Measurements from ENCODE around the gene AEBP1.

Gene AEBP1

GRCh38 chr7:44110719-44111635 is 6.8 kb downstream of the AEBP1 start:
- ATAC-seq (ENCODE audit: low read depth) (no peak), DNase-seq (ENCODE audit: low spot score in 2 of 2) (no peak)
- peaks cover 4% of the 10 kb centered on the region for H3K36me3 Mint-ChIP-seq
- no peaks in the 10 kb centered on the region for H3K9me3 Mint-ChIP-seq
- no peak overlapping the region for H3K27ac Mint-ChIP-seq
- H3K4me3 Mint-ChIP-seq: no peak overlapping the region
- H3K4me1 Mint-ChIP-seq: peaks cover 5% of the 10 kb centered on the region
- H3K27me3 Mint-ChIP-seq: peaks cover 6% of the 10 kb centered on the region

- H3K9me3 Mint-ChIP-seq: no peaks in the 10 kb centered on the region
- no peak for DNase-seq (ENCODE audit: low spot score in 2 of 2)
- H3K4me3 Mint-ChIP-seq: no peak overlapping the region
- H3K27me3 Mint-ChIP-seq: peaks cover 6% of the 10 kb centered on the region
- no peak overlapping the region for H3K27ac Mint-ChIP-seq
- ATAC-seq (ENCODE audit: low read depth): no peak
- H3K36me3 Mint-ChIP-seq: peaks cover 4% of the 10 kb centered on the region
- H3K4me1 Mint-ChIP-seq: peaks cover 5% of the 10 kb centered on the region
Measured at GRCh38 chr7:44111761-44112160, 7.6 kb downstream of the AEBP1 start.

- H3K4me1 Mint-ChIP-seq: peaks cover 6% of the 10 kb centered on the region
- ATAC-seq (ENCODE audit: low read depth) (no peak), DNase-seq (ENCODE audit: low spot score in 2 of 2) (no peak)
- no peaks in the 10 kb centered on the region for H3K9me3 Mint-ChIP-seq
- no peak overlapping the region for H3K4me3 Mint-ChIP-seq
- H3K27ac Mint-ChIP-seq: no peak overlapping the region
- H3K27me3 Mint-ChIP-seq: peaks cover 6% of the 10 kb centered on the region
- H3K36me3 Mint-ChIP-seq: peaks cover 4% of the 10 kb centered on the region
Measured at GRCh38 chr7:44112231-44112996, 8.3 kb downstream of the AEBP1 start.

- H3K9me3 Mint-ChIP-seq: no peaks in the 10 kb centered on the region
- H3K27ac Mint-ChIP-seq: no peak overlapping the region
- H3K27me3 Mint-ChIP-seq: peaks cover 4% of the 10 kb centered on the region
- ATAC-seq (ENCODE audit: low read depth) (no peak), DNase-seq (ENCODE audit: low spot score in 2 of 2) (no peak)
- H3K36me3 Mint-ChIP-seq: peaks cover 6% of the 10 kb centered on the region
- H3K4me1 Mint-ChIP-seq: peaks cover 5% of the 10 kb centered on the region
- no peak overlapping the region for H3K4me3 Mint-ChIP-seq
Measured at GRCh38 chr7:44112997-44113763, 9.0 kb downstream of the AEBP1 start.

- peaks cover 2% of the 10 kb centered on the region for H3K4me1 Mint-ChIP-seq
- H3K36me3 Mint-ChIP-seq: peaks cover 8% of the 10 kb centered on the region
- ATAC-seq (ENCODE audit: low read depth) (no peak), DNase-seq (ENCODE audit: low spot score in 2 of 2) (no peak)
- no peak overlapping the region for H3K27ac Mint-ChIP-seq
- H3K27me3 Mint-ChIP-seq: no peaks in the 10 kb centered on the region
- no peak overlapping the region for H3K4me3 Mint-ChIP-seq
- H3K9me3 Mint-ChIP-seq: no peaks in the 10 kb centered on the region
Measured at GRCh38 chr7:44113764-44114354, 9.7 kb downstream of the AEBP1 start.

GRCh38 chr7:44114586-44115310 is 10.6 kb downstream of the AEBP1 start:
- Mint-ChIP-seq H3K4me1 (peaks cover 4% of the 10 kb centered on the region), H3K36me3 (peaks cover 9% of the 10 kb centered on the region), H3K4me3 (no peak overlapping the region), H3K27me3 (no peaks in the 10 kb centered on the region), H3K27ac (no peak overlapping the region), H3K9me3 (no peaks in the 10 kb centered on the region)
- DNase-seq (ENCODE audit: low spot score in 2 of 2): no peak
- no peak for ATAC-seq (ENCODE audit: low read depth)

- no peak overlapping the region for H3K4me3 Mint-ChIP-seq
- no peaks in the 10 kb centered on the region for H3K9me3 Mint-ChIP-seq
- H3K27ac Mint-ChIP-seq: no peak overlapping the region
- no peaks in the 10 kb centered on the region for H3K27me3 Mint-ChIP-seq
- H3K4me1 Mint-ChIP-seq: peaks cover 6% of the 10 kb centered on the region
- no peak for ATAC-seq (ENCODE audit: low read depth)
- no peak for DNase-seq (ENCODE audit: low spot score in 2 of 2)
- H3K36me3 Mint-ChIP-seq: peaks cover 18% of the 10 kb centered on the region
Measured at GRCh38 chr7:44116087-44116788, 12.1 kb downstream of the AEBP1 start.

- Mint-ChIP-seq H3K36me3 (peaks cover 18% of the 10 kb centered on the region), H3K4me1 (peaks cover 6% of the 10 kb centered on the region), H3K27ac (no peak overlapping the region), H3K4me3 (no peak overlapping the region), H3K27me3 (no peaks in the 10 kb centered on the region), H3K9me3 (no peaks in the 10 kb centered on the region)
- no peak for DNase-seq (ENCODE audit: low spot score in 2 of 2)
- ATAC-seq (ENCODE audit: low read depth): no peak
Measured at GRCh38 chr7:44116789-44117666, 12.9 kb downstream of the AEBP1 start.

GRCh38 chr7:44117801-44118429 is 13.8 kb downstream of the AEBP1 start:
- Mint-ChIP-seq H3K4me1 (peaks cover 10% of the 10 kb centered on the region), H3K27me3 (no peaks in the 10 kb centered on the region), H3K27ac (no peak overlapping the region), H3K9me3 (no peaks in the 10 kb centered on the region), H3K4me3 (no peak overlapping the region), H3K36me3 (peaks cover 18% of the 10 kb centered on the region)
- DNase-seq (ENCODE audit: low spot score in 2 of 2): no peak
- ATAC-seq (ENCODE audit: low read depth): no peak

- no peaks in the 10 kb centered on the region for H3K27me3 Mint-ChIP-seq
- H3K27ac Mint-ChIP-seq: no peak overlapping the region
- H3K36me3 Mint-ChIP-seq: peaks cover 15% of the 10 kb centered on the region
- H3K4me3 Mint-ChIP-seq: no peak overlapping the region
- ATAC-seq (ENCODE audit: low read depth): no peak
- peaks cover 14% of the 10 kb centered on the region for H3K4me1 Mint-ChIP-seq
- no peak for DNase-seq (ENCODE audit: low spot score in 2 of 2)
- no peaks in the 10 kb centered on the region for H3K9me3 Mint-ChIP-seq
Measured at GRCh38 chr7:44119829-44120380, 15.8 kb downstream of the AEBP1 start.

- DNase-seq (ENCODE audit: low spot score in 2 of 2) (no peak), ATAC-seq (ENCODE audit: low read depth) (no peak)
- peaks cover 15% of the 10 kb centered on the region for H3K36me3 Mint-ChIP-seq
- no peak overlapping the region for H3K4me3 Mint-ChIP-seq
- no peaks in the 10 kb centered on the region for H3K9me3 Mint-ChIP-seq
- no peak overlapping the region for H3K27ac Mint-ChIP-seq
- H3K4me1 Mint-ChIP-seq: peaks cover 14% of the 10 kb centered on the region
- no peaks in the 10 kb centered on the region for H3K27me3 Mint-ChIP-seq
Measured at GRCh38 chr7:44120395-44120794, 16.2 kb downstream of the AEBP1 start.

Data from memory B cell (primary cell).